ENCODE data around the gene OR1L6. TPM values are rescaled to one million over a fixed set of nuclear protein-coding genes. Genes with fewer than 3 reads are reported as not detected.

Gene OR1L6
- total RNA-seq, 1 donor from 2014 or later, result not detected

DNA sequence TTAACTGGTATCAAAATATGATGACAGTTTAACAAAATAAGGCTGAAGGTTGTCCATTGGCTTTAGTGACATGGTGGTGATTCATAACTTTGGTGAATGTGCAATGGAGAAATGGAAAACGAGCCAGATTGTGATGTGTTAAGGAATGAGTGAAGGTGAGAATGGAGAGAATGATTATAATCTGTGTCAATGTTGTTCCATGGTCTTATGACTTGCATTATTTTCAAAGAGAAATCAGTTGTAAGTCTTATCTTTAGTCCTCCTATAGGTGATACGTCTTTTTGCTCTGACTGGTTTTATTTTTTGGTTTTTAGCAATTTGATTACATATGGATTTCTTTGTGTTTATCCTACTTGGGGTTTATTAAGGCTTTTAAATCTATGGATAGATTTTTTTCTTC lies 12.7 kb downstream of the OR1L6 start:
- DNase-seq, result no peak
- Histone ChIP-seq H3K4me1 (no peaks in the 10 kb centered on the region), H3K27ac (no peak overlapping the region), H3K9me3 (peaks cover 9% of the 10 kb centered on the region), H3K4me3 (no peak overlapping the region), H3K27me3 (no peaks in the 10 kb centered on the region), H3K36me3 (no peaks in the 10 kb centered on the region)
- no peak for ATAC-seq
- TF ChIP-seq, protein P1, sequence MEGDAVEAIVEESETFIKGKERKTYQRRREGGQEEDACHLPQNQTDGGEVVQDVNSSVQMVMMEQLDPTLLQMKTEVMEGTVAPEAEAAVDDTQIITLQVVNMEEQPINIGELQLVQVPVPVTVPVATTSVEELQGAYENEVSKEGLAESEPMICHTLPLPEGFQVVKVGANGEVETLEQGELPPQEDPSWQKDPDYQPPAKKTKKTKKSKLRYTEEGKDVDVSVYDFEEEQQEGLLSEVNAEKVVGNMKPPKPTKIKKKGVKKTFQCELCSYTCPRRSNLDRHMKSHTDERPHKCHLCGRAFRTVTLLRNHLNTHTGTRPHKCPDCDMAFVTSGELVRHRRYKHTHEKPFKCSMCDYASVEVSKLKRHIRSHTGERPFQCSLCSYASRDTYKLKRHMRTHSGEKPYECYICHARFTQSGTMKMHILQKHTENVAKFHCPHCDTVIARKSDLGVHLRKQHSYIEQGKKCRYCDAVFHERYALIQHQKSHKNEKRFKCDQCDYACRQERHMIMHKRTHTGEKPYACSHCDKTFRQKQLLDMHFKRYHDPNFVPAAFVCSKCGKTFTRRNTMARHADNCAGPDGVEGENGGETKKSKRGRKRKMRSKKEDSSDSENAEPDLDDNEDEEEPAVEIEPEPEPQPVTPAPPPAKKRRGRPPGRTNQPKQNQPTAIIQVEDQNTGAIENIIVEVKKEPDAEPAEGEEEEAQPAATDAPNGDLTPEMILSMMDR (IDR thresholded peaks at IDR 0.05), result no peak
- intact Hi-C loops (cut with DNase I), result no loop called here

DNA sequence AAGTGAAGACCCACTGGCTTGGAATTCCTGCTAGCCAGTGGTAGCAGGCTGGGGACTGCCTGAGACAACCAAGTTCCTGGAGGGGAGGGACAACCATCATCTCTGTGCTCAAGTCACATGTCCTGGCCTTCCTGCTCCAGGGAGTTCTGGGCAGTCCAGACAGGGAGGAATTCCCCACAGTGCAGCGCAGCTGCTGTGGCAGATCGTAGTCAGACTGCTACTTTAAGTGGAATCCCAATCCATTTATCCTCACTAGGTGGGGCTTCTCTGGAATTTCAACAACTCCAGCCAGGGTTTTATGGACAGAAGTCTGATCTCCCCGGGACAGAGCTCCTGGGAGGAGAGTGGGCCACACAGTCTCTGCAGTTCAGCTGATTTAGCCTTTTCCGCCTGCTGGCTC lies 25.7 kb downstream of the OR1L6 start:
- Histone ChIP-seq H3K27me3 (no peaks in the 10 kb centered on the region), H3K4me1 (no peaks in the 10 kb centered on the region), H3K36me3 (no peaks in the 10 kb centered on the region), H3K9me3 (peaks cover 14% of the 10 kb centered on the region), H3K4me3 (no peak overlapping the region), H3K27ac (no peak overlapping the region)
- DNase-seq, result no peak
- TF ChIP-seq, protein P1 (IDR thresholded peaks at IDR 0.05), result no peak
- intact Hi-C loops (cut with DNase I), result no loop called here
- no peak for ATAC-seq

DNA sequence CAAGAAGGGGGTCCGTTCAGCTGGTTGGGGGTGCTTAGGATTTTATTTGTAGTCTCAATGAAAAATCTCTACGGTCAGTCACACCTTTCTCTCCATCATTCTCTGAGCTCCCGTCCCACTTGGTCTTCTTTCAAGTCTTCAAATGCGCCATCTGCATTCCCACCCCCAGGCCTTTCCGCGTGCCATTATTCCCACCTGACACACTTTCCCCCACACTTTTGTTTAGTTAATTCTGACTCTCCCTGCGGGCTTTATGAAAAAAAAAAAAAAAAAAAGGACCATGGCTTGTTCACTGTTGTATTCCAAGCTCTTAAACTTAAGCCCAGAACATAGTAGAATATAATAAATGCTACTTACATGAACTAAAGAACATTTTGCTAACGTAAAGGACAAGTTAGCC lies 34.9 kb downstream of the OR1L6 start:
- H3K27ac ChIP-seq, result no peak overlapping the region
- no peak for DNase-seq
- intact Hi-C loops (cut with DNase I), result no loop called here
- H3K36me3 ChIP-seq, result no peaks in the 10 kb centered on the region
- ATAC-seq, result no peak
- H3K4me1 ChIP-seq, result no peaks in the 10 kb centered on the region
- TF ChIP-seq, protein P1 (IDR thresholded peaks at IDR 0.05), result no peak
- peaks cover 11% of the 10 kb centered on the region for H3K9me3 ChIP-seq
- no peak overlapping the region for H3K4me3 ChIP-seq
- H3K27me3 ChIP-seq, result no peaks in the 10 kb centered on the region

DNA sequence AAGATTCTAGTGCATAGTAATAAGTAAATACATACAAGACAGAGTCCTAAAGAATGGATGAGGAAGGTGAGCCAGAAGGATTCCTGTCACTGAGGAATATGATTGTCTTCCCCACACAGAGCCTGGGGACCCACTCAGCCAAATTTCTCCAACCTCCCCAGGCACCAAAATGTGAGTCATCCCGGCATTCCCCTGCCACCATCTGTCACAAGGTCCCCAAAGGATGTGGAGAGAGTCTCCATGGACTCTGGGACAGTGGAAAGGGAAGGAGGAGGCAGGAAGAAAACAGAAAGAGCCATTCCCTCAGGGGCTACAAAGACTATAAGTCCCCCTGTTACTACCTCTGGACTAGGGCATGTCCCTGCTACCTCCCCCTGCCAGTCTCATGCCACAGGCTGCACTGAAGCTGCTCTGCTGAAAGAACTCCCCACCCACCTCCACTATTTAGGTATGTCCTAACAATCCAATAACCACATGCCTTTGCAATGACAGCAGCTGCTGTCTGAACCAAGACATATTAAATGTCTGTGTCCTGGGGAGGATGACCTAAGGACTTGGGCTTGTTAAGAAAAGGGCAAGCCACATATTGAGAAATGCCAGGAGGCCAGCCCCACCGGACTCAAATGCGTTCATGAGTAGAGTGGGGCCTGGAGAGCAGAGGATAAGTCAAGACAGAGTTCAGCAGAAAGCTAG lies 36.0 kb downstream of the OR1L6 start:
- TF ChIP-seq, protein P1 (IDR thresholded peaks at IDR 0.05), result no peak
- Histone ChIP-seq H3K27me3 (no peaks in the 10 kb centered on the region), H3K4me1 (no peaks in the 10 kb centered on the region), H3K9me3 (peaks cover under 1% of the 10 kb centered on the region), H3K36me3 (no peaks in the 10 kb centered on the region), H3K27ac (no peak overlapping the region), H3K4me3 (no peak overlapping the region)
- peak; percentile 49 for ATAC-seq
- DNase-seq, result no peak
- intact Hi-C loops (cut with DNase I), result no loop called here

DNA sequence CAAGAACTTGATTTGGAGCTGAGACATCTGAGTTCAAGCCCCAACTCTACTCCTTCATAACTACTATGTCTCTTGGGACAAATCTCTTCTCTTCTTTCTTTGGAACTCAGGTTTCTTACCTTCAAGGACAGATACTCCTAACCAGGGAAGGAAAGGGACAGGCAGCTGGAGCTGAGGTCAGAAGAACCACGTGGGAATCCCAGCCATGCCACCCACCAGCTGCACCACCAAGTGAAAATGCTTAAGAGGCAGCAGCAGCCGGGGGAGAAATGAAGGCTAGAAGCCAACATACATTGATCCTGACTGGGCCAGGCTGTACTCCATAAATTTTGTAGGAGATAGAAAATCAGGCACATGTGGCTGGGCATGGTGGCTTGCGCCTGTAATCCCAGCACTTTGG lies 37.1 kb downstream of the OR1L6 start:
- H3K27ac ChIP-seq, result no peak overlapping the region
- TF ChIP-seq, protein P1 (IDR thresholded peaks at IDR 0.05), result no peak
- intact Hi-C loops (cut with DNase I), result no loop called here
- H3K4me3 ChIP-seq, result no peak overlapping the region
- no peaks in the 10 kb centered on the region for H3K4me1 ChIP-seq
- no peaks in the 10 kb centered on the region for H3K36me3 ChIP-seq
- no peaks in the 10 kb centered on the region for H3K27me3 ChIP-seq
- ATAC-seq (no peak), DNase-seq (no peak)
- H3K9me3 ChIP-seq, result no peaks in the 10 kb centered on the region

DNA sequence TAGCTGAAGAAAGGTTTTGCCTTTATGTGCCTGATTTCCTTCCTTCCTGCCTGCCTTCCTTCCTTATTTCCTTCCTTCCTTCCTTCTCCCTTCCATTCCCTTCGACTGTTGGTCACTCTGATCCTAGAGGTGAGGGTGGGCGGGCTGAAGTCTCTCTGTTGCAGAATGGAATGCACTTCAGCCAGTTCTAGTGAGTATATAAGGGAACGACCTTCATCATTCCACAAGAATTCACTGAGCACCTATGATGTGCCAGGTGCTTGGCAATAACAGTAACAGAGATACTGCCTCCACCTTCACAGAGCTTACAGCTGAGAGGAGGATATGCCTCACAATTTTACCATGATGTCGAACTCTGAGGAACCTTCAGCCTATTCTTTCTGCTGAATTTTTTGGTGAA lies 37.9 kb downstream of the OR1L6 start:
- H3K27ac ChIP-seq, result no peak overlapping the region
- ATAC-seq, result peak; percentile 60
- TF ChIP-seq, protein P1 (IDR thresholded peaks at IDR 0.05), result no peak
- H3K36me3 ChIP-seq, result no peaks in the 10 kb centered on the region
- no peaks in the 10 kb centered on the region for H3K9me3 ChIP-seq
- H3K4me1 ChIP-seq, result no peaks in the 10 kb centered on the region
- intact Hi-C loops (cut with DNase I), result no loop called here
- H3K27me3 ChIP-seq, result no peaks in the 10 kb centered on the region
- no peak overlapping the region for H3K4me3 ChIP-seq
- DNase-seq, result no peak
